Kidney (tissue), 14 donors: ENCODE results near the gene CCDC57. TPM values are rescaled to one million over a fixed set of nuclear protein-coding genes. Genes with fewer than 3 reads are reported as not detected.

Experiments
- DNase-seq, 5 donors: peaks; one replicate each; pipeline ENCODE4 v3.0.0-alpha.2; 2013 to 2020
- FAIRE-seq: peaks from 2 replicates; lab custom pipeline; 2012; peaks lifted over from hg19 to GRCh38; lab: Jason Lieb, UNC
- H3K27ac ChIP-seq, 2 donors: one replicate each; pipeline ENCODE4 v1.7.0; 2013; ENCODE audit warnings: low read depth in 2 of 2, low read length in 2 of 2, inconsistent platforms in 1 of 2
- H3K27me3 ChIP-seq: one replicate; pipeline ENCODE4 v1.7.1; 2013; ENCODE audit warnings: low read length, inconsistent platforms; ENCODE audit not compliant: control insufficient read depth, insufficient read depth
- H3K36me3 ChIP-seq, 3 donors: one replicate each; pipeline versions ENCODE4 v1.7.0 to v1.7.1; 2013; ENCODE audit warnings: low read length in 3 of 3, control low read depth in 1 of 3, inconsistent platforms in 1 of 3; ENCODE audit not compliant: insufficient read depth in 3 of 3, control insufficient read depth in 2 of 3
- H3K4me1 ChIP-seq, 3 donors: one replicate each; pipeline versions ENCODE4 v1.7.0 to v1.7.1; 2013; ENCODE audit warnings: low read length in 3 of 3, inconsistent platforms in 1 of 3, low read depth in 1 of 3; ENCODE audit not compliant: control insufficient read depth in 2 of 3, insufficient read depth in 2 of 3
- H3K4me3 ChIP-seq, 3 donors: one replicate each; pipeline versions ENCODE4 v1.7.0 to v1.8.1; 2013; ENCODE audit warnings: low read length in 3 of 3, control low read depth in 1 of 3, inconsistent platforms in 1 of 3
- H3K9ac ChIP-seq, 3 donors: one replicate each; pipeline versions ENCODE4 v1.7.0 to v1.7.1; 2013; ENCODE audit warnings: low read length in 3 of 3, control low read depth in 1 of 3, inconsistent platforms in 1 of 3
- H3K9me3 ChIP-seq, 3 donors: one replicate each; pipeline versions ENCODE4 v1.7.0 to v1.7.1; 2013; ENCODE audit warnings: low read length in 3 of 3, control low read depth in 1 of 3, inconsistent platforms in 1 of 3; ENCODE audit not compliant: control insufficient read depth in 2 of 3, insufficient read depth in 1 of 3
- intact Hi-C: fragments of 100-400 bp; cut with DNase I; formaldehyde crosslinking; loops from one replicate; pipeline ENCODE4 v1.11.1; 2022
- polyA plus RNA-seq: library from polyadenylated mRNA; stranded (reverse); fragments of 350-450 nt; fragmentation: Illumina TruSeq; extraction: RNeasy Lipid Tissue Mini Kit (QIAGEN cat#74804); gene quantifications from one replicate; pipeline ENCODE4 v1.2.3, GENCODE V29; 2014; ENCODE audit warnings: low read depth, low replicate concordance; ENCODE audit not compliant: insufficient read depth
- total RNA-seq: library from RNA; stranded (reverse); fragmentation: NEBNext Ultra II Directional; extraction: Animal tissue kit (Norgen Biotek cat#: 25700); gene quantifications from one replicate; pipeline ENCODE4 v1.2.1, GENCODE V29; 2021
- TF ChIP-seq, protein P1 (sequence below): IDR thresholded peaks from 3 replicates; pipeline ENCODE4 v1.5.1; 2012; ENCODE audit warnings: mild to moderate bottlenecking, moderate library complexity, borderline replicate concordance; ENCODE audit not compliant: insufficient read depth; ENCODE audit errors: extremely low read depth
- donor health status: control.
- donor health status: control.
- donor health status: control.
- donor health status: control.
- donor health status: control.
- donor health status: DM: yes; HTN: yes; CAD: no.
- donor health status: Normal renal cell carcinoma (clear cell type).

CCDC57 gene
- total and polyA plus RNA-seq, 2 donors from 2014 or later, result 46.7 to 79.4 TPM

DNA sequence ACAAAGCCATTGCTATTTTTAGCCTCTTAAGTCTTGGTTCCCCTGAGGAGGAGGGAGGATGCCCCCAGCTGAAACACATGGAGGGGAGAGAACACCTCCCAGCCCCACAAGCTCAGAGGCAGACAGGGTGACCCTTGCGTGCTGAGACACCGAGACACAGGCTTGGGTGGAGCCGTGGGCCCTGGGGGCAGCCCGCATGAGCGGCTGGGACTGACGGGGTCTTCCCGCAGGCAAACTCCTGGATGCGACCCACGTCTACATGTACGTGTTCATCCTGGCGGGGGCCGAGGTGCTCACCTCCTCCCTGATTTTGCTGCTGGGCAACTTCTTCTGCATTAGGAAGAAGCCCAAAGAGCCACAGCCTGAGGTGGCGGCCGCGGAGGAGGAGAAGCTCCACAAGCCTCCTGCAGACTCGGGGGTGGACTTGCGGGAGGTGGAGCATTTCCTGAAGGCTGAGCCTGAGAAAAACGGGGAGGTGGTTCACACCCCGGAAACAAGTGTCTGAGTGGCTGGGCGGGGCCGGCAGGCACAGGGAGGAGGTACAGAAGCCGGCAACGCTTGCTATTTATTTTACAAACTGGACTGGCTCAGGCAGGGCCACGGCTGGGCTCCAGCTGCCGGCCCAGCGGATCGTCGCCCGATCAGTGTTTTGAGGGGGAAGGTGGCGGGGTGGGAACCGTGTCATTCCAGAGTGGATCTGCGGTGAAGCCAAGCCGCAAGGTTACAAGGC, 26.0 kb upstream of the CCDC57 start:
- H3K9ac ChIP-seq, result no peak overlapping the region
- TF ChIP-seq, protein P1, sequence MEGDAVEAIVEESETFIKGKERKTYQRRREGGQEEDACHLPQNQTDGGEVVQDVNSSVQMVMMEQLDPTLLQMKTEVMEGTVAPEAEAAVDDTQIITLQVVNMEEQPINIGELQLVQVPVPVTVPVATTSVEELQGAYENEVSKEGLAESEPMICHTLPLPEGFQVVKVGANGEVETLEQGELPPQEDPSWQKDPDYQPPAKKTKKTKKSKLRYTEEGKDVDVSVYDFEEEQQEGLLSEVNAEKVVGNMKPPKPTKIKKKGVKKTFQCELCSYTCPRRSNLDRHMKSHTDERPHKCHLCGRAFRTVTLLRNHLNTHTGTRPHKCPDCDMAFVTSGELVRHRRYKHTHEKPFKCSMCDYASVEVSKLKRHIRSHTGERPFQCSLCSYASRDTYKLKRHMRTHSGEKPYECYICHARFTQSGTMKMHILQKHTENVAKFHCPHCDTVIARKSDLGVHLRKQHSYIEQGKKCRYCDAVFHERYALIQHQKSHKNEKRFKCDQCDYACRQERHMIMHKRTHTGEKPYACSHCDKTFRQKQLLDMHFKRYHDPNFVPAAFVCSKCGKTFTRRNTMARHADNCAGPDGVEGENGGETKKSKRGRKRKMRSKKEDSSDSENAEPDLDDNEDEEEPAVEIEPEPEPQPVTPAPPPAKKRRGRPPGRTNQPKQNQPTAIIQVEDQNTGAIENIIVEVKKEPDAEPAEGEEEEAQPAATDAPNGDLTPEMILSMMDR, result no peak
- no peak for FAIRE-seq
- peak; percentile 63 to 92 (median 76) for DNase-seq
- H3K9me3 ChIP-seq, result no peaks in the 10 kb centered on the region
- intact Hi-C loops, result loop anchor here (10.0 kb wide), 1 partner anchor 86 kb away; no protein-coding TSS in a partner anchor
- H3K4me1 ChIP-seq, result peaks cover 0 to 76% (median 49%) of the 10 kb centered on the region in 3 donors
- no peaks in the 10 kb centered on the region for H3K27me3 ChIP-seq
- H3K36me3 ChIP-seq, result peaks cover 1 to 11% (median 5%) of the 10 kb centered on the region in 3 donors
- peak overlapping the region; percentile 13 to 67 for H3K27ac ChIP-seq
- H3K4me3 ChIP-seq, result no peak overlapping the region

DNA sequence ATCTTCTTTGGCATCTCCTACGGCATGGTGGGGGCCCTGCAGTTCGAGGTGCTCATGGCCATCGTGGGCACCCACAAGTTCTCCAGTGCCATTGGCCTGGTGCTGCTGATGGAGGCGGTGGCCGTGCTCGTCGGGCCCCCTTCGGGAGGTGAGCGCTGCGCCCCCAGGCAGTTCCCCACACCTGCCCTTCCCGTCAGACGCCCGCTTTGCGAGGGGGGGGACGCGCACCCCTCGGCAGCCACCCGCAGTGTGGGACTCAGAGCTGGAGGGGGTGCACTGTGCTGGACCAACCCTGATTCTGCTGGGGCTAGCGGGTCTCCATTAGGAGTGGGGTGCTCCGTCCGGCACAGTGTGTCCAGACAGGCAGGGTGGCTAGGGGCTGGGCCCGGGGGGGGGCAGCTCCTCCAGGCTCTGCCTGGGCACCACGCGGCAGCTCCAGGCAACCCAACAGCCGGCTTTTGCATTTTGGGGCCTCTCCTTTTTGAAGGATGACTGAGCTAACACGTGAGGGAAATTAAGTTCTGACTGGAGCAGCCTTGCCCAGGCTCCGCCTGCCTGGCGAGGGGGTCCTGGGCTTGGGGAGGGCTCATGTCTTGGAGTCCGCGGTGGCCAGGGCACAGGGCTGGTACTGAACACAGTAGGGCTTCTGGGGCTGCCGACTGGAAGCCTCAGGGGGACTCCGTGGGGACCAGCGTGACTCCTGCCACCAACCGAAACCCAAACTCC, 25.3 kb upstream of the CCDC57 start:
- Histone ChIP-seq H3K4me1 (peaks cover 0 to 75% (median 46%) of the 10 kb centered on the region in 3 donors), H3K4me3 (no peak overlapping the region), H3K9ac (no peak overlapping the region), H3K27ac (no peak overlapping the region), H3K27me3 (no peaks in the 10 kb centered on the region), H3K9me3 (no peaks in the 10 kb centered on the region), H3K36me3 (peaks cover 0 to 4% (median 0%) of the 10 kb centered on the region in 3 donors)
- FAIRE-seq, result no peak
- DNase-seq, result peak in 1 of 5 donors; percentile 79
- intact Hi-C loops, result loop anchor here (10.0 kb wide), 1 partner anchor 87 kb away; no protein-coding TSS in a partner anchor
- TF ChIP-seq, protein P1, result no peak

DNA sequence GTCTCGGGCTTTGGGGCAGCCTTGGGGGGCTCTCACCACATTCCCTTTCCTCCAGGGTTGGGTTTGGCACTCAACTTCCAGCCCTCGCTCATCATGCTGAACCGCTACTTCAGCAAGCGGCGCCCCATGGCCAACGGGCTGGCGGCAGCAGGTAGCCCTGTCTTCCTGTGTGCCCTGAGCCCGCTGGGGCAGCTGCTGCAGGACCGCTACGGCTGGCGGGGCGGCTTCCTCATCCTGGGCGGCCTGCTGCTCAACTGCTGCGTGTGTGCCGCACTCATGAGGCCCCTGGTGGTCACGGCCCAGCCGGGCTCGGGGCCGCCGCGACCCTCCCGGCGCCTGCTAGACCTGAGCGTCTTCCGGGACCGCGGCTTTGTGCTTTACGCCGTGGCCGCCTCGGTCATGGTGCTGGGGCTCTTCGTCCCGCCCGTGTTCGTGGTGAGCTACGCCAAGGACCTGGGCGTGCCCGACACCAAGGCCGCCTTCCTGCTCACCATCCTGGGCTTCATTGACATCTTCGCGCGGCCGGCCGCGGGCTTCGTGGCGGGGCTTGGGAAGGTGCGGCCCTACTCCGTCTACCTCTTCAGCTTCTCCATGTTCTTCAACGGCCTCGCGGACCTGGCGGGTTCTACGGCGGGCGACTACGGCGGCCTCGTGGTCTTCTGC, 24.6 kb upstream of the CCDC57 start:
- H3K4me3 ChIP-seq, result no peak overlapping the region
- H3K27me3 ChIP-seq, result no peaks in the 10 kb centered on the region
- intact Hi-C loops, result loop anchor here (10.0 kb wide), 1 partner anchor 88 kb away; no protein-coding TSS in a partner anchor
- H3K27ac ChIP-seq, result no peak overlapping the region
- no peaks in the 10 kb centered on the region for H3K9me3 ChIP-seq
- no peak for FAIRE-seq
- peak in 2 of 5 donors; percentile 25 to 79 for DNase-seq
- H3K4me1 ChIP-seq, result peaks cover 0 to 72% (median 39%) of the 10 kb centered on the region in 3 donors
- no peak overlapping the region for H3K9ac ChIP-seq
- TF ChIP-seq, protein P1, result no peak
- H3K36me3 ChIP-seq, result no peaks in the 10 kb centered on the region
